GM21737 (cell line): ENCODE measurements around the gene RINT1.
A peak's percentile ranks its signal among the peaks of the same experiment; 100 is the strongest.

Experiments
- ATAC-seq: cut with Tn5 transposase; IDR thresholded peaks from one replicate; pipeline ENCODE4 v1.9.1; 2021; ENCODE audit warnings: mild to moderate bottlenecking, moderate library complexity; ENCODE audit not compliant: unreplicated experiment

The RINT1 gene

GRCh38 chr7:105530546-105530945, 1.5 kb upstream of the RINT1 start:
- ATAC-seq, result no peak

GRCh38 chr7:105532709-105533460, 884 bp downstream of the RINT1 start:
- no peak for ATAC-seq

- ATAC-seq, result no peak
Measured at GRCh38 chr7:105538339-105538738, 6.3 kb downstream of the RINT1 start.

- ATAC-seq, result no peak
Measured at GRCh38 chr7:105559926-105560325, 27.9 kb downstream of the RINT1 start.

- ATAC-seq, result no peak
Measured at GRCh38 chr7:105565190-105565589, 33.2 kb downstream of the RINT1 start.

- ATAC-seq, result no peak
Measured at GRCh38 chr7:105567024-105567423, 35.0 kb downstream of the RINT1 start.

GRCh38 chr7:105567821-105568220, 35.8 kb downstream of the RINT1 start:
- no peak for ATAC-seq

GRCh38 chr7:105571891-105572290, 39.9 kb downstream of the RINT1 start:
- ATAC-seq, result no peak

GRCh38 chr7:105577251-105577650, 45.2 kb downstream of the RINT1 start:
- no peak for ATAC-seq

- ATAC-seq, result no peak
Measured at GRCh38 chr7:105578496-105578895, 46.5 kb downstream of the RINT1 start.

- ATAC-seq, result no peak
Measured at GRCh38 chr7:105580022-105580740, 48.2 kb downstream of the RINT1 start.

- peak; percentile 74 for ATAC-seq
Measured at GRCh38 chr7:105581066-105581811, 49.2 kb downstream of the RINT1 start, which contains the start of gene EFCAB10. Gene EFCAB10 (minus strand): TSS chr7:105581493. CDS start chr7:105581463, 30 bp downstream.

- ATAC-seq, result no peak
Measured at GRCh38 chr7:105583061-105583460, 51.1 kb downstream of the RINT1 start.

GRCh38 chr7:105584165-105584564, 52.2 kb downstream of the RINT1 start:
- ATAC-seq, result no peak

- no peak for ATAC-seq
Measured at GRCh38 chr7:105585850-105586500, 54.0 kb downstream of the RINT1 start.

- ATAC-seq, result no peak
Measured at GRCh38 chr7:105587909-105588635, 56.1 kb downstream of the RINT1 start.

GRCh38 chr7:105589356-105590077, 57.5 kb downstream of the RINT1 start:
- peak; percentile 85 for ATAC-seq

GRCh38 chr7:105590793-105591192, 58.8 kb downstream of the RINT1 start:
- ATAC-seq, result no peak

- ATAC-seq, result no peak
Measured at GRCh38 chr7:105591522-105591921, 59.5 kb downstream of the RINT1 start.

- no peak for ATAC-seq
Measured at GRCh38 chr7:105594034-105594433, 62.0 kb downstream of the RINT1 start.
